GM06990 (cell line): ENCODE results near the gene RASL12.
A peak's percentile ranks its signal among the peaks of the same experiment; 100 is the strongest.
"Not testable (repeated sequence)": the region's sequence is repeated elsewhere in the genome, so short reads cannot be mapped to it uniquely, and the experiment has no call there.

Experiments
- DNase-seq: peaks from one replicate; pipeline ENCODE4 v3.0.0-alpha.2; 2011; ENCODE audit not compliant: insufficient read length; ENCODE audit errors: extremely low read depth
- H3K27me3 ChIP-seq: replicated peaks from 2 replicates; pipeline ENCODE4 v1.6.0; 2011; ENCODE audit warnings: low read length; ENCODE audit not compliant: control insufficient read depth, insufficient read depth
- H3K36me3 ChIP-seq: 2 replicates; pipeline ENCODE4 v1.5.1; 2011; ENCODE audit warnings: low read length; ENCODE audit not compliant: control insufficient read depth, insufficient read depth
- H3K4me3 ChIP-seq: replicated peaks from 2 replicates; pipeline ENCODE4 v1.5.1; 2011; ENCODE audit warnings: low read depth, mild to moderate bottlenecking, control low read depth, low read length
- CTCF ChIP-seq: IDR thresholded peaks from 2 replicates; pipeline ENCODE4 v1.5.1; 2011; ENCODE audit warnings: low read length, control low read depth, mild to moderate bottlenecking, inconsistent platforms; ENCODE audit not compliant: insufficient read depth, poor library complexity, severe bottlenecking

RASL12 gene

GRCh38 chr15:65021488-65021887 lies 46.3 kb downstream of the RASL12 start:
- TF ChIP-seq CTCF = no peak
- H3K36me3 ChIP-seq = peaks cover 3% of the 10 kb centered on the region
- DNase-seq = no peak
- no peak overlapping the region for H3K4me3 ChIP-seq
- H3K27me3 ChIP-seq = no peaks in the 10 kb centered on the region

- no peaks in the 10 kb centered on the region for H3K27me3 ChIP-seq
- no peak overlapping the region for H3K4me3 ChIP-seq
- DNase-seq = no peak
- peaks cover 3% of the 10 kb centered on the region for H3K36me3 ChIP-seq
- no peak for TF ChIP-seq CTCF
These were observed 47.4 kb downstream of the RASL12 start for GRCh38 chr15:65020419-65020818.

GRCh38 chr15:65011198-65011597 lies 56.6 kb downstream of the RASL12 start:
- not testable (repeated sequence) for H3K27me3 ChIP-seq, DNase-seq, H3K36me3 ChIP-seq, H3K4me3 ChIP-seq

GRCh38 chr15:65008983-65009382 lies 58.8 kb downstream of the RASL12 start:
- Histone ChIP-seq H3K4me3 (no peak overlapping the region), H3K27me3 (no peaks in the 10 kb centered on the region), H3K36me3 (no peaks in the 10 kb centered on the region; the same call in 1 of the 2 replicates)
- TF ChIP-seq CTCF = peak; percentile 42
- DNase-seq = no peak

- no peak for TF ChIP-seq CTCF
- Histone ChIP-seq H3K4me3 (no peak overlapping the region), H3K36me3 (no peaks in the 10 kb centered on the region; the same call in 1 of the 2 replicates), H3K27me3 (no peaks in the 10 kb centered on the region)
- DNase-seq = no peak
These were observed 60.9 kb downstream of the RASL12 start for GRCh38 chr15:65006876-65007275.

- TF ChIP-seq CTCF = no peak
- H3K4me3 ChIP-seq = no peak overlapping the region
- H3K27me3 ChIP-seq = no peaks in the 10 kb centered on the region
- DNase-seq = no peak
- no peaks in the 10 kb centered on the region; the same call in 1 of the 2 replicates for H3K36me3 ChIP-seq
These were observed 62.8 kb downstream of the RASL12 start for GRCh38 chr15:65004993-65005392.
